ENCODE measurements around the gene DIP2C.

- TF ChIP-seq, protein P1, sequence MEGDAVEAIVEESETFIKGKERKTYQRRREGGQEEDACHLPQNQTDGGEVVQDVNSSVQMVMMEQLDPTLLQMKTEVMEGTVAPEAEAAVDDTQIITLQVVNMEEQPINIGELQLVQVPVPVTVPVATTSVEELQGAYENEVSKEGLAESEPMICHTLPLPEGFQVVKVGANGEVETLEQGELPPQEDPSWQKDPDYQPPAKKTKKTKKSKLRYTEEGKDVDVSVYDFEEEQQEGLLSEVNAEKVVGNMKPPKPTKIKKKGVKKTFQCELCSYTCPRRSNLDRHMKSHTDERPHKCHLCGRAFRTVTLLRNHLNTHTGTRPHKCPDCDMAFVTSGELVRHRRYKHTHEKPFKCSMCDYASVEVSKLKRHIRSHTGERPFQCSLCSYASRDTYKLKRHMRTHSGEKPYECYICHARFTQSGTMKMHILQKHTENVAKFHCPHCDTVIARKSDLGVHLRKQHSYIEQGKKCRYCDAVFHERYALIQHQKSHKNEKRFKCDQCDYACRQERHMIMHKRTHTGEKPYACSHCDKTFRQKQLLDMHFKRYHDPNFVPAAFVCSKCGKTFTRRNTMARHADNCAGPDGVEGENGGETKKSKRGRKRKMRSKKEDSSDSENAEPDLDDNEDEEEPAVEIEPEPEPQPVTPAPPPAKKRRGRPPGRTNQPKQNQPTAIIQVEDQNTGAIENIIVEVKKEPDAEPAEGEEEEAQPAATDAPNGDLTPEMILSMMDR (IDR thresholded peaks at IDR 0.05): no peak
- TF ChIP-seq POLR2A (IDR thresholded peaks at IDR 0.05): no peak
These were observed 23.0 kb downstream of the DIP2C start for GRCh38 chr10:666237-667012.
